GM13977 (cell line): Measurements from ENCODE around the gene MAD1L1.

ENCODE experiments used
- DNase-seq: peaks from one replicate; pipeline ENCODE4 v3.0.0; 2012; ENCODE audit warnings: low spot score
- in situ Hi-C: fragments of 300-500 bp; cut with MboI; formaldehyde crosslinking; loops from one replicate; pipeline ENCODE4 v1.12.0; 2022; ENCODE audit warnings: low sequenced_read_pairs, low pct_unique_long_range_greater_than_20kb, mixed read lengths, inconsistent platforms; ENCODE audit not compliant: unreplicated experiment
- TF ChIP-seq, protein P1 (sequence below): IDR thresholded peaks from 2 replicates; pipeline ENCODE4 v1.5.1; 2012; ENCODE audit warnings: mild to moderate bottlenecking, control low read depth; ENCODE audit not compliant: insufficient read depth; ENCODE audit errors: extremely low read depth, missing control alignments

MAD1L1 gene

DNA sequence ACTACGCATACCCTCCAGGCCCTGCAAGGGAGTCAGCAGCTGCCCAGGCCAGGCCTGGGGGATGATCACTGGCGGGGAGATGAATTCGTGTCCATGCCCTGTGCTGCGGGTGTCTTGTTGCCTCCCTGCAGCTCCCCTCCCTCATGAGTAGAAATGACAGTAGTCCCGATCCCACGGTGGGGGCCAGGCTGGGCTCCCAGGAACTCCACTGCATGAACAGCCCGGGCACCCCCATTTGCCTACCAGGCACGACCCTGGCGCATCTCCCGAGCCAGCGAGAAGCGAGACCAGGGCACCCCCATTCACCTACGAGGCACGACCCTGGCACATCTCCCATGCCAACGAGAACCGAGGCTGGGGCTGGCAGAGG, 316.2 kb downstream of the MAD1L1 start:
- DNase-seq = no peak
- TF ChIP-seq, protein P1, sequence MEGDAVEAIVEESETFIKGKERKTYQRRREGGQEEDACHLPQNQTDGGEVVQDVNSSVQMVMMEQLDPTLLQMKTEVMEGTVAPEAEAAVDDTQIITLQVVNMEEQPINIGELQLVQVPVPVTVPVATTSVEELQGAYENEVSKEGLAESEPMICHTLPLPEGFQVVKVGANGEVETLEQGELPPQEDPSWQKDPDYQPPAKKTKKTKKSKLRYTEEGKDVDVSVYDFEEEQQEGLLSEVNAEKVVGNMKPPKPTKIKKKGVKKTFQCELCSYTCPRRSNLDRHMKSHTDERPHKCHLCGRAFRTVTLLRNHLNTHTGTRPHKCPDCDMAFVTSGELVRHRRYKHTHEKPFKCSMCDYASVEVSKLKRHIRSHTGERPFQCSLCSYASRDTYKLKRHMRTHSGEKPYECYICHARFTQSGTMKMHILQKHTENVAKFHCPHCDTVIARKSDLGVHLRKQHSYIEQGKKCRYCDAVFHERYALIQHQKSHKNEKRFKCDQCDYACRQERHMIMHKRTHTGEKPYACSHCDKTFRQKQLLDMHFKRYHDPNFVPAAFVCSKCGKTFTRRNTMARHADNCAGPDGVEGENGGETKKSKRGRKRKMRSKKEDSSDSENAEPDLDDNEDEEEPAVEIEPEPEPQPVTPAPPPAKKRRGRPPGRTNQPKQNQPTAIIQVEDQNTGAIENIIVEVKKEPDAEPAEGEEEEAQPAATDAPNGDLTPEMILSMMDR = no peak
- in situ Hi-C loops = no loop called here

DNA sequence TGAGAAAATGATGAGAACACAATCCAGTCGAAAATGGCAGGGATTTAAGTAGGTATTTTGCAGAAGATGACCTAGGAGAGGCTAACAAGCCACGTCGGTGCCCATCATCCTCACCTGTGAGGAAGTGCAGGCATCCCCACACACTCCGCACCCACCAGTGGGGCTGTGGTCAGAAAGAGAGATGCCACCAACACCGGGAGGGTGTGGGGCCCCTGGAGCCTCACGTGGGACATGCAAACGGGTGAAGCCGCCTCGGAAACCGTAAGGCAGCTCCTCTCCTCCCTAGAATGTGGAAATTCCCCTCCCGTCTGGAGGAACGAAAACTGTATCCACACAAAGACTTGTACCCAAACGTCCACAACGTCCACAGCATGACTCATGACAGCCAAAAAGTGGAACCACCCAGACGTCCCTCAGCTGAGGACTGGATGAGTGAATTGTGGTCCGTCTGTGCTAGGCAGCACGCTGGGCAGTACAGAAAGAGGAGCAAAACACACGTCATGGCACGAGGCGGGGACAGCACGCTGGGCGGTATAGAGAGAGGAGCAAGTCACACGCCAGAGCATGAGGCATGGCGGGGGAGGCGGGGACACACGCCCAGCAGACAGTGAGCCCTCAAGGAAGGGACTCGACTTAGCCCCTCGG, 316.7 kb downstream of the MAD1L1 start:
- no peak for DNase-seq
- TF ChIP-seq, protein P1 = no peak
- in situ Hi-C loops = no loop called here

DNA sequence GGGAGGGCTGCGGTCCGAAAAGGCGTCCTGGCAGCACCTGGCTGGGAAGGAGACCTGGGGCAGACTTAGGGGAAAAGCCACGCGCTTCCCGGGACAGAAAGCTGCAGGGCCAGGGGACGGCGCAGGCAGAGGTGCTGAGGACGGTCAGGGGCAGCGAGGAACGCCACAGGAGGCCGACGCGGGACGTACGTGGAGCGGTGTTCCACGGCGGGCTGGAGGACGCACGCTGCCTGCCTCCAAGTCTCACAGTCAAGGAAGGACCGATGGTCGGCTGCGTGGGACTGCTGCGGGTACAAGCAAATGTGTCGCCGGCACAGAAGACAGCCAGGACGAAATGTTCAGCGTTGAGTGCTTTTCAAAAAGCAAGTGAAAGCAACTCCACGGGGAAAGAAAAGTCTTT, 317.4 kb downstream of the MAD1L1 start:
- in situ Hi-C loops = no loop called here
- TF ChIP-seq, protein P1 = no peak
- DNase-seq = no peak

DNA sequence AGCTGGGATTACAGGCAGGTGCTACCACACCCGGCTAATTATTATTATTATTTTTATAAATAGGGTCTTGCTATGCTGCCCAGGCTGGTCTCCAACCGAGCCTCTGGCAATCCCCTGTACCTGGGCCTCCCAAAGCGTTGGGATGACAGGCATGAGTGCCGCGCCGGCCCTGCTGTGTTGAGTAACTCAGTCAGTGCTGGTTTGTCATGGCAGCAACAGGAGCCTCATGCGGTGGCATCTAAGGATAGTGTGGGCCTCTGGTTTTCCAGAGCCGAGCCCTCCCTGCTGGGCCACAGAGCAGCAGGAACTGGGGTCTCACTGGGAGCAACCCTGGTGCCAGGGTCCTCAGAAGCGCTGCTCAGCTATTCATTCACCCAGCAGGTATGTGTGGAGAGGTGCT, 318.0 kb downstream of the MAD1L1 start:
- in situ Hi-C loops = no loop called here
- no peak for DNase-seq
- TF ChIP-seq, protein P1 = no peak

DNA sequence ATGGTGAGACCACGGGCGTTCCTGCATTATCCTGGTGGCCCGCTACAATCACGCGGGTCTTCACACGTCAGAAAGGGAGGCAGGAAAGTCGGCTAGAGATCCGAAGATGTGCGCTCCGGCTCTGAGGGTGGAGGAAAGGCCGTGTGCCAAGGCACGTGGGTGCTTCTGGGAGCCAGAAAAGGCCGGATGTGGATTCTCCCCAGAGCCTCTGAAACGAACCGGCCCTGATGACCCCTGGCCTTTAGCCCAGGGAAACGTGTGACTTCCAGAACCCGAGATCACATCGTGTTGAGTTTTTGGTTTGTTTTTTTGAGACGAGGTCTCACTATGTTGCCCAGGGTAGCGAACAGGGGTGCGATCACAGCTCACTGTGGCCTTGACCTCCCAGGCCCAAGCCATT, 318.4 kb downstream of the MAD1L1 start:
- in situ Hi-C loops = no loop called here
- TF ChIP-seq, protein P1 = no peak
- DNase-seq = no peak

DNA sequence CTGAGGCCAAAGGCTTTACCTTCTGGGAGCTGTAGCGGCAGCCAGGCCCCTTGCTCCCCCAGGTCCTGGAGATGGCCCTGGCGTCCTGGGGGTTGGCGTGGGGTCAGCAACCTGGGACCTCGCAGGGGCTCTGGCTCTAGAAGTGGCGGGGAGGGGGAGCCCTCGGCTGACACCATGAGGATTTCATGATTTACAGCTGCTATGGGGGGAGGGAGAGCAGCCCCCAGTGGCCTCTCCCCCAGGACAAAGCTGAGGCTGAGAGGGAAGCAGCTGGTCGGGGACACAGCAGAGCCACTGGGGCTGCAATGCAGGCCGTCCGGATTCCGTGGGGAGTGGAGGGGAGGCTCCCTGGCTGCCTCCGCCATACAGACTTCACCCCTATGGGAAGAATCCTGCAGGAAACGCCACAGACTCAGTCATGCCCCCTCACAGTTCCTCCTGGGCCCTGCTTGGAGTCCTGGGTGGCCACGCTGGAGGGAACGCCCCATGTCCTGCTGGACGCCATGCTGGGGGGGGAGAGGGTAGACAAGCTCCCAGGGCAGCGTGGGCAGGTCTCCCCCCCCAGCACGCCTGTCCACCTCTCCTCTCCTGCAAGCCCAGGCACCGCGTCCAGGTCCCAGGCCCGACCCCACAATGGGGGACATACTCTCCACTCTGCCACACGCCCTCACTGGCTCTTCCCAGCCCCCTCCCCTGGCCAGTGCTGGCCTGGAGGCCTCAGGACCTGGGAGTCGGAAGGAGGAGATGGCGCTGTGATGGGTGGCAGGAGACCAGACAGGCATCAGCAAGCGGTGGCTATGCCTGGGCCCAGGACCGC, 319.1 kb downstream of the MAD1L1 start:
- TF ChIP-seq, protein P1 = no peak
- in situ Hi-C loops = no loop called here
- no peak for DNase-seq
